ENCODE data around the gene SH2B3.

SH2B3 gene

DNA sequence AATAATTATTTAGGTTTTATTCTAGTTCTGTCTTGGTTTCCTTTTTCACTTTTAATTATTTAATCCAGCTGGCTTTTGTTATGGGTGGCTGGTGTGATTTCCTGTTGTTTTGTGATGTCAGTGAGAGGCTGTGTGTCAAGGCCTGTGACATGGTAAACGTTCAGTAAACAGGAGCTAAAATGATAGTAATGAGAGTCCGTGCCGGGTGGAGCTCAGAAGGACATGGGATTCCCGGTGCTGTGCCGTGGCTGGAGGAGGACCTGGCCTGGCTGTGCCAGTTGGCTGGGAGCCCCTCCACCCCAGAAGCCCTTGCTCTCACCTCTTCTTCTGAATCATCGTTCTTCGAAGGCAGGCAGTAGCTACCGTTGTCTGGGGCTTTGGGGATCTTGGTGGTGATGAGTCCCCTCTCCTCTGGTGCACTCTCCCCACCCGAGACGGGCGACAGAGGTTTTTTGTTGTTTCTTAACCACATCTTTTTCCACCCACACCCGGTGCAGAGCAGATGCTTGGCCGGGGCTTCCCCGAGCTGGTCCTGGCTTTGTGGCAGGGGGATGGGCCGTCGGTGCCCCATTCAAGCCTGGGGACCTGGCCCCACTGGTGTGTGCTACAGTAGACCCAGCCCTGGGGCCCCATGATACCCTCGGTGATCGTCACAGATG is 29.1 kb downstream of the SH2B3 start:
- TF ChIP-seq, protein P1, sequence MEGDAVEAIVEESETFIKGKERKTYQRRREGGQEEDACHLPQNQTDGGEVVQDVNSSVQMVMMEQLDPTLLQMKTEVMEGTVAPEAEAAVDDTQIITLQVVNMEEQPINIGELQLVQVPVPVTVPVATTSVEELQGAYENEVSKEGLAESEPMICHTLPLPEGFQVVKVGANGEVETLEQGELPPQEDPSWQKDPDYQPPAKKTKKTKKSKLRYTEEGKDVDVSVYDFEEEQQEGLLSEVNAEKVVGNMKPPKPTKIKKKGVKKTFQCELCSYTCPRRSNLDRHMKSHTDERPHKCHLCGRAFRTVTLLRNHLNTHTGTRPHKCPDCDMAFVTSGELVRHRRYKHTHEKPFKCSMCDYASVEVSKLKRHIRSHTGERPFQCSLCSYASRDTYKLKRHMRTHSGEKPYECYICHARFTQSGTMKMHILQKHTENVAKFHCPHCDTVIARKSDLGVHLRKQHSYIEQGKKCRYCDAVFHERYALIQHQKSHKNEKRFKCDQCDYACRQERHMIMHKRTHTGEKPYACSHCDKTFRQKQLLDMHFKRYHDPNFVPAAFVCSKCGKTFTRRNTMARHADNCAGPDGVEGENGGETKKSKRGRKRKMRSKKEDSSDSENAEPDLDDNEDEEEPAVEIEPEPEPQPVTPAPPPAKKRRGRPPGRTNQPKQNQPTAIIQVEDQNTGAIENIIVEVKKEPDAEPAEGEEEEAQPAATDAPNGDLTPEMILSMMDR (IDR thresholded peaks at IDR 0.05; ENCODE audit: control insufficient read depth, insufficient read depth, low read depth, low read length, missing control alignments): no peak
- DNase-seq (ENCODE audit: low read depth): no peak

DNA sequence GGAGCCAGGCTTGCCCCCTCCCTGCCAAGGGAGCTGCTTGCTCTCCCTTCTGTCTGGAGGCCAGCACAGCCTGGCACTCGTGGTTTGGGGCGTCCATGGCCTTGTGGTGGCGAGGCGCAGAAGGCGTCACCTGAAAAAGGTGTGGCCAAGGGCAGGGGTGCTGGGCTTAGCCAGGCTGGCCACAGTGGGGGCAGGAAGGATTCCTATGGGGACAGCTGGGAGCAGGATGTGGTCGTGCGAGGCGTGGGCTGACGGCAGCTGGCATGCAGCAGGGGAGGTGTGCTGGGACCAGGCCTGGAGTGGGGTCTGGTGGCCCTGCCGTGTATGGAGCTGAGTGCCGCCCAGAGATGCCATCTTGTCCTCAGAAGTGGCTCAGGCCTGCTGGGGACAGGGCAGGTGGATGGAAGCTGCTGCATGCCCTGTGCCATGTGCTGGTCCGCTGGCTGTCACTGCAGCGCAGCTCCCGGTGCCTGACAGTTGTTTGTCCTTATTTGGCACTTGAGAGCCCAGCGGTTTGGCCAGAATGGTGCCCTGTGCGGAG is 30.0 kb downstream of the SH2B3 start:
- DNase-seq (ENCODE audit: low read depth): no peak
- TF ChIP-seq, protein P1 (IDR thresholded peaks at IDR 0.05; ENCODE audit: control insufficient read depth, insufficient read depth, low read depth, low read length, missing control alignments): no peak
- no peak overlapping the region for H3K4me3 ChIP-seq (ENCODE audit: control insufficient read depth, low read depth, low read length)

More for the DNA sequence above, 29.1 kb downstream of the SH2B3 start:
- no peak overlapping the region for H3K4me3 ChIP-seq (ENCODE audit: control insufficient read depth, low read depth, low read length)

DNA sequence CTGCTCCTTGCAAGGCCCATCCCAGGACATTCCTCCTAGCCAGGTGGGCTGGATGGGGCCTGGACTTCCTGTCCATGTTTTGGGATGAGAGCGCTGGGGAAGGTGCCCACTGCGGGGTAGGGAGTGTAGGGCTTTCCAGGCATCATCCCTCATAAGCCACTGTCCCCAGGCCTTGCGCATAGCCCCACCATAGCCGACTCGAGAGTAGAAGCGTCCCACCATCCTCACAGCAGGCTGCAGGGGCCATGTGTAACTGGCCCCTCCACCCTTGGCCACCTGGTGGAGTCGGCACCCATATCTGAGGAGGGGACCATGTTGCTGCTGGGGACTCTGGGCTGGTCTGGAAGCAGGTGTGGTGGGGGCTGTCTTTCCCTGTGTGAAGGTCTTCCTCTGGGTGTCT is 30.5 kb downstream of the SH2B3 start:
- no peak overlapping the region for H3K4me3 ChIP-seq (ENCODE audit: control insufficient read depth, low read depth, low read length)
- DNase-seq (ENCODE audit: low read depth): no peak
- TF ChIP-seq, protein P1 (IDR thresholded peaks at IDR 0.05; ENCODE audit: control insufficient read depth, insufficient read depth, low read depth, low read length, missing control alignments): no peak

DNA sequence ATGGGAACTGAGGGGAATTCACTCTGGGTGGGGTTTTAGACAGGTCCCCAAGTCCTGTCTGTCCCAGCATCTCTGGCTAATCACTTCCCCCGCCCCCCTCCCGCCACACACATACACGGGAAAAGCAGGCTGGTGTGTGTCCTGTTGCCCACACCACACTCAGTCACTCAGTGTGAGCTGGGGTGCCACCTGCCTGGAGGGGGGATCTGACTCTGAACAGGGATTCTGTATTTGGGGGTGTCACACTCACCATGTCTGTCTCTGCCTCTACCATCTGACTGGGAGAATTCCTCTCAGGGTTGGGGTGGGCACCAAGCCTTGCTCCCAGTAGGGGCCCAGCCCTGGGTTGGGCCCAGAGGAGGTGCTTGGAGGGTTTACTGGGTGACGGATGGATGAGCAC is 31.1 kb downstream of the SH2B3 start:
- TF ChIP-seq, protein P1 (IDR thresholded peaks at IDR 0.05; ENCODE audit: control insufficient read depth, insufficient read depth, low read depth, low read length, missing control alignments): no peak
- H3K4me3 ChIP-seq (ENCODE audit: control insufficient read depth, low read depth, low read length): no peak overlapping the region
- no peak for DNase-seq (ENCODE audit: low read depth)

DNA sequence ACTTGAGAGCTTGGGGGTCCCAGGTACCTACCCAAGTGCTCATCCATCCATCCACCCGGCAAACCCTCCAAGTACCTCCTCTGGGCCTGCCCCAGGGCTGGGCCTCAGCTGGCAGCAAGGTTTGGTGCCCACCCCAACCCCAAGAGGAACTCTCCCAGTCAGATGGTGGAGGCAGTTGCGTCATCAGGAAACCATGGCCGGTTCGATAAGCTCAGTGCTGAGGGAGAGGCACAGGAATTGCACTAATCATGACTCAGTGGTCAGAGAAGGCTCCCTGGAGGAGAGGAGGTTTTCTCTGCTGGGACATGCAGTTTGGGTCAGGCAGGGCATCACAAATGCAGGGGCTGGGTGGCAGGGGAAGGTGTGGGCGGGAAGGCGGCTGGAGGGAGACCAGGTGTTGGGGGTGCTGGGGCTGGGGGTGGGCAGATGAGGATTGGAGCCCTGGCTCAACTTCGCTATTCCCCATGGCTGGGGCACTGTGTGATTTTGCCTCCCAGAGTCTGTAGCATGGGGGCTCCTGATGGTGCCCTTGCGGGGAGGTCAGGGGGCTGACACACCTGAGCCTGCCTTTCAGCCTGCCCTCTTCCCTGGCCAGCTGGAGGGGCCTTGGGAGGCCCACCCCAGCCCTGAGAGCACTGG is 32.2 kb downstream of the SH2B3 start:
- TF ChIP-seq, protein P1 (IDR thresholded peaks at IDR 0.05; ENCODE audit: control insufficient read depth, insufficient read depth, low read depth, low read length, missing control alignments): no peak
- no peak overlapping the region for H3K4me3 ChIP-seq (ENCODE audit: control insufficient read depth, low read depth, low read length)
- DNase-seq (ENCODE audit: low read depth): no peak

DNA sequence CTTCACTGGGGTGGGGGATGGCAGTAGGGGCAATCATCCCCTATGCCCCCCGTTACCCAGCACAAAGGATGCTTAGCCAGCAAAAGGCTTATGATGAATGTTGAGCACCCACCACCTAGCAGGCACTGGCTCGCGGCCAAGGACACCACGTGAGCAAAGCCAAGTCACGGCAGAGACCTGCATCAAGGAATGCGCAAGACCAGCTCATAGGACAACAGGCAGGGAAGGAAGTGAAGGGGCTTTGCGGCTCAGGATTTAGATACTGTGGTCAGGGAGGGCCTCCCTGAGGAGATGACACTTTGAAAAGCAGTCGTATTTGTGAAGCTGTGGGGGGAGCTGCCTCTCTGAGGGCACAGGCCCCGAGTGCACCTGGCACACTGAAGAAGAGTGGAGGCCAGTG is 32.8 kb downstream of the SH2B3 start:
- no peak for DNase-seq (ENCODE audit: low read depth)
- TF ChIP-seq, protein P1 (IDR thresholded peaks at IDR 0.05; ENCODE audit: control insufficient read depth, insufficient read depth, low read depth, low read length, missing control alignments): no peak
- H3K4me3 ChIP-seq (ENCODE audit: control insufficient read depth, low read depth, low read length): no peak overlapping the region

Data from AG09309 (cell line).